SK-N-MC (cell line): ENCODE measurements around the gene FADS1.

ENCODE experiments used
- DNase-seq: peaks from one replicate; pipeline ENCODE4 v3.0.0-alpha.2; 2011; ENCODE audit warnings: low read depth, low spot score
- H3K27ac ChIP-seq: fragments of 200-600 bp; sonication (generic); 2 replicates; pipeline ENCODE4 v1.5.1; 2016; ENCODE audit warnings: mixed run types
- H3K36me3 ChIP-seq: fragments of 200-600 bp; sonication (generic); 2 replicates; pipeline ENCODE4 v1.6.1; 2017; ENCODE audit warnings: antibody characterized with exemption, low read length, mixed read lengths; ENCODE audit not compliant: insufficient read depth
- H3K4me3 ChIP-seq: fragments of 200-600 bp; sonication (generic); 2 replicates; pipeline ENCODE4 v1.5.1; 2016
- H3K9ac ChIP-seq: fragments of 200-600 bp; sonication (generic); 2 replicates; pipeline ENCODE4 v1.8.0; 2017; ENCODE audit warnings: mixed run types, mixed read lengths; ENCODE audit not compliant: insufficient read length
- H3K9me3 ChIP-seq: fragments of 200-600 bp; sonication (generic); 2 replicates; pipeline ENCODE4 v1.6.1; 2017; ENCODE audit warnings: low read depth, mild to moderate bottlenecking, antibody characterized with exemption, low read length, moderate library complexity, mixed read lengths
- EZH2 ChIP-seq: fragments of 200-600 bp; sonication (generic); IDR thresholded peaks from one replicate; pipeline ENCODE4 v1.6.1; 2017; ENCODE audit warnings: antibody characterized with exemption
- FOXP2 ChIP-seq: optimal IDR thresholded peaks from 2 replicates; pipeline ENCODE3; 2011; ENCODE audit warnings: mild to moderate bottlenecking, moderate library complexity; ENCODE audit not compliant: insufficient read depth; ENCODE audit errors: extremely low read length, control extremely low read depth
- POLR2AphosphoS5 ChIP-seq: IDR thresholded peaks from 2 replicates; pipeline ENCODE4 v1.6.1; 2012; ENCODE audit warnings: mild to moderate bottlenecking, low read depth, low read length, borderline replicate concordance

Gene FADS1

GRCh38 chr11:61817471-61818202 lies 834 bp upstream of the FADS1 start:
- Histone ChIP-seq H3K36me3 (peaks cover 21% of the 10 kb centered on the region), H3K4me3 (peak overlapping the region; percentile 95), H3K9me3 (no peaks in the 10 kb centered on the region), H3K9ac (peak overlapping the region; percentile 83), H3K27ac (peak overlapping the region; percentile 94)
- no peak for TF ChIP-seq POLR2AphosphoS5
- no peak for TF ChIP-seq FOXP2
- TF ChIP-seq EZH2, result no peak
- no peak for DNase-seq

GRCh38 chr11:61815790-61816735 lies 740 bp downstream of the FADS1 start:
- Histone ChIP-seq H3K4me3 (peak overlapping the region; percentile 95), H3K36me3 (peaks cover 37% of the 10 kb centered on the region), H3K9ac (peak overlapping the region; percentile 98), H3K27ac (peak overlapping the region; percentile 94), H3K9me3 (no peaks in the 10 kb centered on the region)
- TF ChIP-seq EZH2 (no peak), POLR2AphosphoS5 (peak; percentile 41; the same call in 1 of the 2 replicates)
- DNase-seq, result no peak

GRCh38 chr11:61814958-61815789 lies 1.6 kb downstream of the FADS1 start:
- peak overlapping the region; percentile 95 for H3K4me3 ChIP-seq
- peak overlapping the region; percentile 94 for H3K27ac ChIP-seq
- H3K36me3 ChIP-seq, result peaks cover 46% of the 10 kb centered on the region
- no peak for DNase-seq
- peak; percentile 84 for TF ChIP-seq POLR2AphosphoS5
- no peak for TF ChIP-seq EZH2
- H3K9me3 ChIP-seq, result no peaks in the 10 kb centered on the region
- peak overlapping the region; percentile 98 for H3K9ac ChIP-seq

DNA sequence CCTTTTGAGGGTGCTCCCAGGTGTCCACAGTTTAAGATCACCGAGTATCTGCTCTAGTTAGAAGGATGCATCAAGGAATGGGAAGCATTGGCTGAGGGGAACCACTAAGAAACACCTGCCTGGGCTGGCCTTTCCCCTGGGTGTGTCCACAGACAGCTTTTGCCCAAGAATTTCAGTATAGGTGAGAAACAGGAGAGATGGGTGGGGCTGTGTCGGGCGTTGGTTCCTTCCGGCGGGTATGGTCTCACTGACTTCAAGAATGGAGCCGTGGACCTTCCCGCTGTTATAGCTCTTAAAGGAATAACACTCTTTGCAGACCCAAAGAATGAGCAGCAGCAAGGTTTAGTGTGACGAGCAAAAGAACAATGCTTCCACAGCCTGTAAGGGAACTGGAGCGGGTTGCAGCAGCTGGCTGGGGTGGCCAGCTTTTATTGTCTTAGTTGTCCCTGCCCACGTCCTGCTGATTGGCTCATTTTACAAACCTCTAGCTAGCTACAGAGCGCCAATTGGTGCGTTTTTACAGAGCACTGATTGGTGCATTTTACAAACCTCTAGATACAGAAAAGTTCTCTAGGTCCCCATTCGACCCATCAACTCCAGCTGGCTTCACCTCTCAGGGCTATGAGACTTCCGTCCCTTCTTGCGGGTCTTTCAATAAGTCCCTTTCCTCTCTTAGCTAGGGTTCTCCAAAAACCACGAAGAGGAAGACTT lies 2.4 kb downstream of the FADS1 start:
- H3K27ac ChIP-seq, result peak overlapping the region; percentile 94
- TF ChIP-seq FOXP2 (no peak), POLR2AphosphoS5 (no peak; the same call in 1 of the 2 replicates), EZH2 (no peak)
- H3K4me3 ChIP-seq, result peak overlapping the region; percentile 95
- H3K9me3 ChIP-seq, result no peaks in the 10 kb centered on the region
- H3K9ac ChIP-seq, result peak overlapping the region; percentile 58
- peaks cover 54% of the 10 kb centered on the region for H3K36me3 ChIP-seq
- no peak for DNase-seq

GRCh38 chr11:61812736-61813411 lies 3.9 kb downstream of the FADS1 start:
- no peak for DNase-seq
- Histone ChIP-seq H3K9me3 (no peaks in the 10 kb centered on the region), H3K4me3 (no peak overlapping the region), H3K36me3 (peaks cover 69% of the 10 kb centered on the region), H3K27ac (no peak overlapping the region), H3K9ac (no peak overlapping the region)
- TF ChIP-seq EZH2 (no peak), FOXP2 (no peak), POLR2AphosphoS5 (no peak; the same call in 1 of the 2 replicates)

GRCh38 chr11:61811831-61812230 lies 5.0 kb downstream of the FADS1 start:
- Histone ChIP-seq H3K27ac (no peak overlapping the region), H3K9ac (no peak overlapping the region), H3K36me3 (peaks cover 78% of the 10 kb centered on the region), H3K4me3 (no peak overlapping the region), H3K9me3 (no peaks in the 10 kb centered on the region)
- DNase-seq, result no peak
- TF ChIP-seq EZH2 (no peak), FOXP2 (no peak), POLR2AphosphoS5 (no peak)

GRCh38 chr11:61810671-61811175 lies 6.1 kb downstream of the FADS1 start:
- Histone ChIP-seq H3K27ac (no peak overlapping the region), H3K9me3 (no peaks in the 10 kb centered on the region), H3K36me3 (peaks cover 87% of the 10 kb centered on the region), H3K4me3 (no peak overlapping the region), H3K9ac (no peak overlapping the region)
- no peak for DNase-seq
- TF ChIP-seq FOXP2 (no peak), EZH2 (no peak), POLR2AphosphoS5 (no peak)
